ENCODE data around the gene ULBP1.

DNA sequence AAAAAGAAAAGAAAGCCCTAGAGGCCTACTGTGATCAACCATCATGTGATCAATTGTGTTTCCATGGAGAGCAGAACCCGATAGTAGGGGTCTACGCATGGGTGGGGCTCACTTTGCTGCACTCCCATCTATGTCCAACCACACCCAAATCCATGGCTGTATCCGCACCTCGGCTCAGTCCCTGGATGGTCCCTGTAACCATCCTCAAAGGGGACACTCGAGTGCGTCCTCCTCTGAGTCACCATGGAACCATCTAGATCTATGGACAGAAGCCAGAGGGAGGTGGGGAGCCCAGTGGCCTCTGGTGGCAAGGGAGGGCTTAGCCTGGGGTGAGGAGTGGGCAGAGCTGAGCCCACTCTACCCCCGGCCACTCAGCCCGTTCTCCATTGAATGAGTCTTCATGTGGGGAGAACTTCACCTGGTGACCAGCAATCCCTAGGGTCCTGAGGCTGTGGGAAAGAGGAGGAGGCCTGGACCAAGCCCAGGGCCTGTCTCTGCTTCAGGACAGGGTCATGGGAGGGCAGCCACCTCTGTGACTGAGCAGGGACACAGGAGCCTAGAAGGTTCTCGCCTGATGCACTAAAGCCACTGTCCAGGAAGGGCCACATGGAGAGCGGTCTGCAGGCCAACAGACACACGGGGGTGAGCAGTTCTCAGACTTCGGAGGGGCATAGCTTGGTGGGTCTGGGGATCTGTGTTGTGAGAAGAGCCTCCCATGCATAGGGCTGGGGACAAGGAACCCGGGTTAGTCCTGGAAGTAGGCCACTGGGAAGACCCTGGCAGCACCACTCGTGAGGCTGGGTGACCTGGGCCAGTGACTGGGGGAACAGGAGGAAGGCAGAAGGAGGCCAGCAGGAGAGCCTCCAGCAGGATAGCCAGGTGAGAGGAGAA, 42.3 kb downstream of the ULBP1 start:
- TF ChIP-seq, protein P1, sequence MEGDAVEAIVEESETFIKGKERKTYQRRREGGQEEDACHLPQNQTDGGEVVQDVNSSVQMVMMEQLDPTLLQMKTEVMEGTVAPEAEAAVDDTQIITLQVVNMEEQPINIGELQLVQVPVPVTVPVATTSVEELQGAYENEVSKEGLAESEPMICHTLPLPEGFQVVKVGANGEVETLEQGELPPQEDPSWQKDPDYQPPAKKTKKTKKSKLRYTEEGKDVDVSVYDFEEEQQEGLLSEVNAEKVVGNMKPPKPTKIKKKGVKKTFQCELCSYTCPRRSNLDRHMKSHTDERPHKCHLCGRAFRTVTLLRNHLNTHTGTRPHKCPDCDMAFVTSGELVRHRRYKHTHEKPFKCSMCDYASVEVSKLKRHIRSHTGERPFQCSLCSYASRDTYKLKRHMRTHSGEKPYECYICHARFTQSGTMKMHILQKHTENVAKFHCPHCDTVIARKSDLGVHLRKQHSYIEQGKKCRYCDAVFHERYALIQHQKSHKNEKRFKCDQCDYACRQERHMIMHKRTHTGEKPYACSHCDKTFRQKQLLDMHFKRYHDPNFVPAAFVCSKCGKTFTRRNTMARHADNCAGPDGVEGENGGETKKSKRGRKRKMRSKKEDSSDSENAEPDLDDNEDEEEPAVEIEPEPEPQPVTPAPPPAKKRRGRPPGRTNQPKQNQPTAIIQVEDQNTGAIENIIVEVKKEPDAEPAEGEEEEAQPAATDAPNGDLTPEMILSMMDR (IDR thresholded peaks at IDR 0.05; ENCODE audit: poor library complexity), result no peak
- no peak for TF ChIP-seq EZH2phosphoT487 (IDR thresholded peaks at IDR 0.05; ENCODE audit: low read depth, severe bottlenecking, unreplicated experiment)

Data from hepatocyte (in vitro differentiated cells).